Stomach smooth muscle (tissue), 2 donors: Measurements from ENCODE around the gene TTC33.

Source experiments
- H3K27ac ChIP-seq: one replicate; pipeline ENCODE4 v1.7.0; 2013; ENCODE audit warnings: mild to moderate bottlenecking, low read length, inconsistent platforms
- H3K27me3 ChIP-seq, 2 donors: one replicate each; pipeline ENCODE4 v1.7.0; 2013; ENCODE audit warnings: low read length in 2 of 2; ENCODE audit not compliant: insufficient read depth in 2 of 2, control insufficient read depth in 1 of 2
- H3K36me3 ChIP-seq, 2 donors: one replicate each; pipeline ENCODE4 v1.7.0; 2013; ENCODE audit warnings: low read length in 2 of 2; ENCODE audit not compliant: control insufficient read depth in 2 of 2, insufficient read depth in 2 of 2
- H3K4me1 ChIP-seq: one replicate; pipeline ENCODE4 v1.7.0; 2013; ENCODE audit warnings: low read length; ENCODE audit not compliant: control insufficient read depth, insufficient read depth
- H3K4me3 ChIP-seq, 2 donors: one replicate each; pipeline ENCODE4 v1.7.0; 2013; ENCODE audit warnings: low read length in 2 of 2
- H3K9ac ChIP-seq, 2 donors: one replicate each; pipeline ENCODE4 v1.7.0; 2013; ENCODE audit warnings: low read length in 2 of 2, mild to moderate bottlenecking in 1 of 2
- H3K9me3 ChIP-seq, 2 donors: one replicate each; pipeline ENCODE4 v1.7.0; 2013; ENCODE audit warnings: low read length in 2 of 2; ENCODE audit not compliant: control insufficient read depth in 2 of 2
- donor health status: healthy.
- donor health status: Pancreatic carcinoma.

Gene TTC33

DNA sequence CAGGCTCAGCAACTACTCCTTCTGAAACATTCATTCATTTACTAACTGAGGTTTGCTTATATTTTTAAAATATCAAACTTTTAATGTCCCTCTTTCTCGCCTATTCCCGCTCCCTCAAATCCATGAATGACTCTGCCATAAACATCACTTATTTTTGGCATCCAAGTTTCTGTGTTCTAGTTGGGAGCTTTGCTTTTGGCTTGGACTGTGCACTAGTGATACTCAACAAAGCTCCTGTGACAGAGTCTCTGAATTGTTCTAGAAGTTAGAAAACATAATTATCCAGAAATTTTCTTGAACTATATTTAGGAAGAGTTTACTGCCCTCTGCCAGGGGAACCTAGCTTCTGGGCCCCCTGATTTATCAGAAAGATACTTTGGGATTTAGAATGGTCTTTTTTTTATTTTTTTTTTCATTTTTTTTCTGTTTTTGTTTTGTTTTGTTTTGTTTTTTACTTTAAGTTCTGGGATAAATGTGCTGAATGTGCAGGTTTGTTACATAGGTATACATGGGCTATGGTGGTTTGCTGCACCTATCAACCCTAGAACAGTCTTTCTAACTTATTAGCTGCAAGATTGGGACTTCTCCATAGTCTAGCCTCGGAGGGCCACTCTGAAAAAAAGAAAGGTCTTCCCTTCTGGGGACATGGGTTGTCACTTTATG, 140.7 kb downstream of the TTC33 start:
- Histone ChIP-seq H3K4me3 (no peak overlapping the region), H3K36me3 (no peaks in the 10 kb centered on the region), H3K9me3 (no peaks in the 10 kb centered on the region), H3K9ac (no peak overlapping the region), H3K27ac (no peak overlapping the region), H3K27me3 (no peaks in the 10 kb centered on the region), H3K4me1 (no peaks in the 10 kb centered on the region)

DNA sequence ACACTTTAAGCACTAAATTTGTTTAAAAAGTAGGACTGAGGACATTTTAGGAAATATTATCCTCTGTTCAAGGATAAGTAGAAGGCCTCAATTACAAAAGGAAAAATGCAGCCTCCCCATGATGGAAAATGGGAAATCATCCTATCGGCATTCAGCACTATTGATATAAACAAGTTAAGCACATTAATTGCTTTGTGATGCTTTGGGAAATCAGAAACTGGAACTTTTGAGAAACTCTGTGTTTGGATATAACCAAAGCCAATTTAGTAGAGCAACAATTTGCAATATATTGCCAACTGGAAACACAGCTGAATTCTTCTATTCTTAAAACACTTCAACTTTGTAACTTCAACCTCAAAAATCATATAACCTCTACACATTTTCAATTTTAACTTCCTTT, 141.3 kb downstream of the TTC33 start:
- Histone ChIP-seq H3K27ac (no peak overlapping the region), H3K27me3 (no peaks in the 10 kb centered on the region), H3K9me3 (no peaks in the 10 kb centered on the region), H3K4me1 (no peaks in the 10 kb centered on the region), H3K4me3 (no peak overlapping the region), H3K9ac (no peak overlapping the region), H3K36me3 (no peaks in the 10 kb centered on the region)

DNA sequence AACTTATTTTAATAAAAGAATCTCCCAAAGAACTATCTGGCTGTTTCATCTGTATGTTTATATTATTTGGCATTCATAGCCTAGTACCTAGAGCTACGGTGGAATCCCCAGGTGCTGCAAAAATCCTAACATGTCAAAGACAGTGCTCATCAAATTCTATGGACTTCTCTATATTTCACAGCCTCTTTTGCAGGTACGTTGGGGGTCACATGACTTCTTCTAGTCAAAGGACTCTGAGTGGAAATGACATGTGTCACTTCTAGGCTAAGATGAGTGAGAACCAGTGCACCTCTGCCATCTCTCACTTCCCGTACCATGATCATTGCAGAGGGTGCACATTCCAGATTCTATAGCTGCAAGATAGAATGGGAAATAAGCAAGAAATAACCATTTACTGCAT, 148.6 kb downstream of the TTC33 start:
- H3K27ac ChIP-seq = no peak overlapping the region
- H3K9ac ChIP-seq = no peak overlapping the region
- H3K9me3 ChIP-seq = no peaks in the 10 kb centered on the region
- no peaks in the 10 kb centered on the region for H3K36me3 ChIP-seq
- H3K27me3 ChIP-seq = no peaks in the 10 kb centered on the region
- no peak overlapping the region for H3K4me3 ChIP-seq
- H3K4me1 ChIP-seq = no peaks in the 10 kb centered on the region

DNA sequence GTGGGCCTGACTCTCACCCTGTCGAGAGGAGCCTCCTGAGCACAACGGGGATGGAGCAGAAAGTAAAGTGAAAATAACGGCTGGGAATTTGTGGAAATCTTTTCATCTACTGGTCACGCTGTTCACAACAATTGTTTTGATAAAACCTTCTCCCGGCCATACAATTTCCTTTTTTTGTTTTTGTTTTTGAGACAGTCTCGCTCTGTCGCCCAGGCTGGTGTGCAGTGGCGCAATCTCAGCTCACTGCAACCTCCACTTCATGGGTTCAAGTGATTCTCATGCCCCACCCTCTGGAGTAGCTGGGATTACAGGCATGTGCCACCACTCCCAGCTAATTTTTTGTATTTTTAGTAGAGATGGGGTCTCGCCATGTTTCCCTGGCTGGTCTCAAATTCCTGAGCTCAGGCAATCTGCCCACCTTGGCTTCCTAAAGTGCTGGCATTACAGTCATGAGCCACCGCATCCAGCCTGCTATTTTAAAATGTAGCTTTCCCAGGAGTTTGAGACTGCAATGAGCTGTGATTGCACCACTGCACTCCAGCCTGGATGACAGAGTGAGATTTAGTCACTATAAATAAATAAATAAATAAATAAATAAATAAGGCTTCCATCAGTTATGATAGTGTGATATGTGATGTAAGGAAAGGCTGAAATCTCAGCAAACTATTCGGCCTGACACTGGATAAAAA, 149.5 kb downstream of the TTC33 start:
- H3K9ac ChIP-seq = no peak overlapping the region
- H3K36me3 ChIP-seq = no peaks in the 10 kb centered on the region
- H3K27ac ChIP-seq = no peak overlapping the region
- H3K4me1 ChIP-seq = no peaks in the 10 kb centered on the region
- H3K27me3 ChIP-seq = no peaks in the 10 kb centered on the region
- no peak overlapping the region for H3K4me3 ChIP-seq
- H3K9me3 ChIP-seq = no peaks in the 10 kb centered on the region

DNA sequence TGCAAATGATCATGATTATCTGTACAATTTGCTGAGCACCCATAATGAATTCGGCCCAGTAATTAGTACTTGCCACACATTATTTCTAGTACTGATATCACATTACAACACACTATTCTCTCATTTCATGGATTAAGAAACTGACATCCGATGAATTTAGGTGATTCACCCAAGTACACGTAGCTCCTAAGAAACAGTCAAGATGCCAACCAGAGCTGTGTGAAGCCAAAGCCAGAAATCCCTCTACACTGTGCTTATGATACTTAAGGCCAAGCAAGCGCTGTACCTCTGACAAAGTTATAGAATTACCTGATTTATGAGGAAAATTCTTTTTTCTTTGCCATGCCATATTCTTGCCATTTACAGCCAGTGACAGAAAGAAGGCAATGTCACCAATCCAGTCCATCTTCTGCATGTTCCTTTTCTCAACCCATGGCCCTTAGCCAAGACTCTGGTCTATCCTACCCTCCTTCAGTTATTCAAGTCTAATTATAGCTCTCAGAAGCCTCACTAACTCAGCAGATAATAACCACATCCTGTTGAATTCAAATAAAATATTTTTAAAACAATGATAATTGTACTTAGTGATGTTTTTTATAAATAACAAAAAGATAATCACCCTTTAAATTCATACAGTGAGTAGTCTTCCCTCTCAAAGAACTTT, 150.3 kb downstream of the TTC33 start:
- Histone ChIP-seq H3K27ac (no peak overlapping the region), H3K27me3 (no peaks in the 10 kb centered on the region), H3K9me3 (no peaks in the 10 kb centered on the region), H3K4me1 (no peaks in the 10 kb centered on the region), H3K9ac (no peak overlapping the region), H3K4me3 (no peak overlapping the region), H3K36me3 (no peaks in the 10 kb centered on the region)

DNA sequence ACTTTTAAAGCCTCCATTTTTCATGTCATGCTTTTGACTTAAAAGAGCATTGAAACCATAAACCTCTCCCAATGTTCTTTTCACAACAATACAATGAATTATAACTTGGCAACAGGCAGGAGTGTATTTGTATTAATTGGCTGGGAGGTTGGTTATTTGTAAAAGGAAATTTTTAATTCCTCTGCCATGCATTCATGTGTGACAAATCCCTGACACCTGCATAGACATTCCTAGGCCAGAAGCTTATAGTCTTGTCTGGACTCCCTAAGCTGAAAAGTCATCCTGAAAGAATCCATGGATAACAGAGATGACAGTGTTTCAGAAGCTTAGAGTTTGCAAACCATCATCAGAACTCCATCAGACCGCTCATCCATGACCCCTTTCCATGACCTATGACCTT, 152.4 kb downstream of the TTC33 start:
- Histone ChIP-seq H3K36me3 (no peaks in the 10 kb centered on the region), H3K27me3 (no peaks in the 10 kb centered on the region), H3K9ac (no peak overlapping the region), H3K4me3 (no peak overlapping the region), H3K27ac (no peak overlapping the region), H3K9me3 (no peaks in the 10 kb centered on the region), H3K4me1 (no peaks in the 10 kb centered on the region)

DNA sequence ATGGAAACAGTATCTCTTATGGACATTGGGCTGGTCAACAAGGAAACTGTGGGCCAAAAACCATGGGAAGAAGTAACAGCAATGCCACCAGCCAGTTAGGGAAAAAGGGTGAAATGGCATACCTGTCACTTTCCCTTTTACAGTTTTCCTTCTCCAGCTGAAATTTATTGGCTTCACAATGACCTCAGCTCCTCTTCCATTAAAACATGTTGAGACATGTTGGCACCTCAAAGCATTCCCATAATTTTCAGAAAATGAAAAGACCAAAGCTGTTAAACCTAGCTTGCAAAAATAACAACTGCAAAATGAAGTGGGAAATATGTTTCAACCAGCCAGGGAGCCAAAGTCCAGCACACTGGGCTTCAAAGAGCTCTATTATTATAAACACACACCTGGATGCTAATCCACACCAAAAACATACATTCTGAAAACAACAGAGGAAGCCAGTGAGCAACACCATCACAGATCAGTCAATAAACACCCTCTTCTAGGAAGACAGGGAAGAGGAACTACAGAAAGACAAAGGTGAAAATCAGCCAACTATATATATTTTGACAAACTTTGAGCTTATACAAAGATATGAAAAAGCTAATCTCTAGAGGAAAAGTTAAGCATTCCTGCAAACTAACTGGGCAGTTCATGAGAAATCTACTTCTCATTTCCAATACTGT, 154.4 kb downstream of the TTC33 start:
- H3K4me3 ChIP-seq = no peak overlapping the region
- no peaks in the 10 kb centered on the region for H3K9me3 ChIP-seq
- no peaks in the 10 kb centered on the region for H3K27me3 ChIP-seq
- no peaks in the 10 kb centered on the region for H3K4me1 ChIP-seq
- no peak overlapping the region for H3K9ac ChIP-seq
- no peaks in the 10 kb centered on the region for H3K36me3 ChIP-seq
- H3K27ac ChIP-seq = no peak overlapping the region

DNA sequence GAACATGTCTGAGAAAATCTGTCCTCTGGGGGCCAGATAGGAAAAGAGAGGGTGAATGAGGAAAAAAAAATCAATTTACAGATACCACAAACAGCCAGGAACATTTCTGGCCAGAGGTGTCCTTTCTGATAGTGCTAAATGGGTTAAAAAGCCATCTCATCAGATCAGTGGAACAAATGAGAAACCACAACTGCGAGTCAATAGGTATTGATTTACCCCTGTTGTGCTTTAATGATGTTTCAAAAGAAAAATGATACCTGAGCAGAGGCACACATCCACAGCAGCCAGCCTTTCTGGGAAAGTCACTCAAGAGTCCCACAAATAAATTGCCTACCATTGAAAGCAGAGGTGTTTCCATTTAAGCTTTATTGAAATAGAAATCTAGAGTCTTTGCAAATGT, 155.4 kb downstream of the TTC33 start:
- H3K27ac ChIP-seq = no peak overlapping the region
- H3K9ac ChIP-seq = no peak overlapping the region
- no peaks in the 10 kb centered on the region for H3K36me3 ChIP-seq
- no peaks in the 10 kb centered on the region for H3K4me1 ChIP-seq
- no peaks in the 10 kb centered on the region for H3K27me3 ChIP-seq
- H3K4me3 ChIP-seq = no peak overlapping the region
- no peaks in the 10 kb centered on the region for H3K9me3 ChIP-seq

DNA sequence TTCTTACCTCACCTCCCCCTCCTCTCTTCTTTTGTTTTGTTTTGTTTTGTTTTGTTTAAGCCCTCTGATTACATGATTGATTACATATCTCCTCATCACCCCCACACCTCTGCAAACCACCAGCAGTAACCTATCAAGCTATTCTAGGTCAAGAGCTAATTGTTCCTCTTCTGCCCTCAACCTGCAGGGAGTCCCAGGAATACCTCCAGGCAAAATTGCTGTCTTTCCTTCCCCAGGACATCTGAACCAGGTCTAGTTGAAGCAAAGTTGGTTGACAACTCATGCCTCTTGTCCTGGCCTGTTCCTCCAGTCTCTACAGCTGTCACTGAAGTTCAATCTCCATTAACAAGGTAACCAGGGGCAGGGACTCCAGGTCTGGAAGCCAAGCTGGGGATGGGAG, 156.1 kb downstream of the TTC33 start:
- no peak overlapping the region for H3K27ac ChIP-seq
- no peaks in the 10 kb centered on the region for H3K4me1 ChIP-seq
- no peaks in the 10 kb centered on the region for H3K36me3 ChIP-seq
- no peaks in the 10 kb centered on the region for H3K9me3 ChIP-seq
- H3K4me3 ChIP-seq = no peak overlapping the region
- no peak overlapping the region for H3K9ac ChIP-seq
- no peaks in the 10 kb centered on the region for H3K27me3 ChIP-seq

DNA sequence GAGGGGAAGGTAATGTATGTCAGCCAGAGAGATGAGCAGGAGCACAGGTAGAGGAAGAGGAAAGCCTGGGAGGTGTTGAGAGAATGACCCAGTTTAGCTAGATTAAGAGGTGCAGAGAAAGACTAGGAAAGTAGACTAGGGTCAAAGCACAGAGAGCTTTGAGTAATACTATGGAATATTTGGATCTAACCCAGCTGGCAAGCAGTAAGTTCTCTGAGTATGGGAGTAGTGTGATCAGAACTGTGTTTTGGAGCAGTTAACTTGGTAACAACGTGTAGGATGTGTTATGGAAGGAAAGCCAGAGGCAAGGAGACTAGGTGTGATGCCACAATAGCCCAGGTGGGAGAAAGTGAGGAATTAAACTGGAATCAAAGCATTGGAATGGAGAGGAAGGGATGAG, 160.9 kb downstream of the TTC33 start:
- no peaks in the 10 kb centered on the region for H3K36me3 ChIP-seq
- no peaks in the 10 kb centered on the region for H3K27me3 ChIP-seq
- H3K9me3 ChIP-seq = no peaks in the 10 kb centered on the region
- H3K4me3 ChIP-seq = no peak overlapping the region
- H3K27ac ChIP-seq = no peak overlapping the region
- H3K9ac ChIP-seq = no peak overlapping the region
- no peaks in the 10 kb centered on the region for H3K4me1 ChIP-seq
